ENCODE data around the gene OR10H5.
"Not testable (repeated sequence)": the region's sequence is repeated elsewhere in the genome, so short reads cannot be mapped to it uniquely, and the experiment has no call there.

The OR10H5 gene

GRCh38 chr19:15828121-15828610, 40.7 kb downstream of the OR10H5 start:
- DNase-seq (ENCODE audit: insufficient read length, low spot score) (peak; percentile 20), FAIRE-seq (no peak)
- no peak for TF ChIP-seq POLR2A (IDR thresholded peaks at IDR 0.05; ENCODE audit: low read depth, low read length)

GRCh38 chr19:15828611-15829305, 41.3 kb downstream of the OR10H5 start:
- FAIRE-seq; DNase-seq (ENCODE audit: insufficient read length, low spot score): not testable (repeated sequence)

DNA sequence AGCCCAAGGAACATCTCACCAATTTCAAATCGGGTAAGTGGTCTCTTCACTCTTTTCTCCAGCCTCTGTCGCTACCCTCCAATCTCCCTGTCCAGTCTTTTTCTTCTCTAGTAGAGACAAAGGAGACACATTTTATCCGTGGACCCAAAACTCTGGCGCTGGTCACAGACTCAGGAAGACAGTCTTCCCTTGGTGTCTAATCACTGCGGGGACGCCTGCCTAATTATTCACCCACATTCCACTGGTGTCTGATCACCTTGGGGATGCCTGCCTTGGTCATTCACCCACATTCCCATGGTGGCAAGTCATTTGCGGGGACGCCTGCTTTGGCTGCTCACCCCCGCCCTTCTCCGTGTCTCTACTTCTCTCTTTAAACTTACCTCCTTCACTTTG, 41.8 kb downstream of the OR10H5 start:
- FAIRE-seq = no peak
- no peak for TF ChIP-seq POLR2A (IDR thresholded peaks at IDR 0.05; ENCODE audit: low read depth, low read length)

GRCh38 chr19:15829786-15830185, 42.3 kb downstream of the OR10H5 start:
- DNase-seq (ENCODE audit: insufficient read length, low spot score) (no peak), FAIRE-seq (no peak)
- TF ChIP-seq POLR2A (IDR thresholded peaks at IDR 0.05; ENCODE audit: low read depth, low read length) = no peak

More for the DNA sequence above, 41.8 kb downstream of the OR10H5 start:
- DNase-seq (ENCODE audit: insufficient read length, low spot score) = no peak

DNA sequence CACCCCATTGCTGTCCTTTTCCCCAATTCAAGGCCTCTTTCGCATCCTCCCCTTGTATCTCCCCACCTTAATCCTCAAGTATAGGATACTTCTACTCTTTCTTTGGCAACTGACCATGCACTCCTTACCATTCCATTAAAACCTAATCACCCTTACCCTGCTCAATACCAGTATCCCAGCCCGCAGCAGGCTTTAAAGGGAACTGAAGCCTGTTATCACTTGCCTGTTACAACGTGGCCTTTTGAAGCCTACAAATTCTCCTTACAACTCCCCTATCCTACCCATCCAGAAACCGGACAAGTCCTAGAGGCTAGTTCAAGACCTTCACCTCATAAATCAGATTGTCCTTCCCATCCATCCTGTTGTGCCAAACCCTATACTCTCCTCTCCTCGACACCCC, 44.2 kb downstream of the OR10H5 start:
- DNase-seq (ENCODE audit: insufficient read length, low spot score) (no peak), FAIRE-seq (no peak)
- TF ChIP-seq POLR2A (IDR thresholded peaks at IDR 0.05; ENCODE audit: low read depth, low read length) = no peak

DNA sequence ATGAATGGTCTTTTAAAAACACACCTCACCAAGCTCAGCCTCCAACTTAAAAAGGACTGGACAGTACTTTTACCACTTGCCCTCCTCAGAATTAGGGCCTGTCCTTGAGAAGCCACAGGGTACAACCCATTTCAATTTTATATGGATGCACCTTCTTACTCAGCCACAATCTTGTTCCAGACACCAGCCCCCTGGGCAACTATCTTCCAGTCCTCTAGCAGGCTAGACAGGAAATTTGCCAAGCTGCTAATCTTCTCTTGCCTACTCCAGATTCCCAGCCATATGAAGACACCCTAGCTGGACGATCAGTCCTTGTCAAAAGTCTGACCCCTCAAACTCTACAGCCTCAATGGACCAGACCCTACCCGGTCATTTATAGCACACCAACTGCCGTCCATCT, 46.8 kb downstream of the OR10H5 start:
- FAIRE-seq; DNase-seq (ENCODE audit: insufficient read length, low spot score): not testable (repeated sequence)

GRCh38 chr19:15835565-15836329, 48.3 kb downstream of the OR10H5 start:
- not testable (repeated sequence) for DNase-seq (ENCODE audit: insufficient read length, low spot score)
- FAIRE-seq = peak; percentile 11

- DNase-seq (ENCODE audit: insufficient read length, low spot score) = peak; percentile 80
- FAIRE-seq = no peak
- peak; percentile 73 for TF ChIP-seq POLR2A (IDR thresholded peaks at IDR 0.05; ENCODE audit: low read depth, low read length)
Observed at GRCh38 chr19:15836330-15837220, 49.1 kb downstream of the OR10H5 start.

GRCh38 chr19:15837221-15837731, 49.8 kb downstream of the OR10H5 start:
- no peak for FAIRE-seq
- DNase-seq (ENCODE audit: insufficient read length, low spot score) = no peak
- no peak for TF ChIP-seq POLR2A (IDR thresholded peaks at IDR 0.05; ENCODE audit: low read depth, low read length)

DNA sequence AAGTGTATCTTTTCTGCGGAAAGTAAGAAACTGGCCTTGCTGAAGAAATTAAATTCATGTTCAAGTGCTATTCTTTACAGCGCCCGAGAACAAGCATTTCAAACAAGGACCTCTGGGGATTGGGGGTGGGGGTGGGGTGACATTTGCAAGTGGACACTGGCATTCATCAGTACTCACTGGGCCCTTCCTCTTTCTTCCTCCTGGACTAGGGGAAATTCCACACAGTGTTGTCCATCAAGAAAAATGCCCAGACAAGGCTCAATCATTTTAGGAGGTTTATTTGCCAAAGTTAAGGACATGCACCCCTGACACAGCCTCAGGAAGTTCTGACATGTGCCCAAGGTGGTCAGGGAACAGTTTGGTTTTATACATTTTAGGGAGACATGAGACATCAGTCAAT, 50.9 kb downstream of the OR10H5 start:
- FAIRE-seq = no peak
- TF ChIP-seq POLR2A (IDR thresholded peaks at IDR 0.05; ENCODE audit: low read depth, low read length) = no peak
- no peak for DNase-seq (ENCODE audit: insufficient read length, low spot score)

DNA sequence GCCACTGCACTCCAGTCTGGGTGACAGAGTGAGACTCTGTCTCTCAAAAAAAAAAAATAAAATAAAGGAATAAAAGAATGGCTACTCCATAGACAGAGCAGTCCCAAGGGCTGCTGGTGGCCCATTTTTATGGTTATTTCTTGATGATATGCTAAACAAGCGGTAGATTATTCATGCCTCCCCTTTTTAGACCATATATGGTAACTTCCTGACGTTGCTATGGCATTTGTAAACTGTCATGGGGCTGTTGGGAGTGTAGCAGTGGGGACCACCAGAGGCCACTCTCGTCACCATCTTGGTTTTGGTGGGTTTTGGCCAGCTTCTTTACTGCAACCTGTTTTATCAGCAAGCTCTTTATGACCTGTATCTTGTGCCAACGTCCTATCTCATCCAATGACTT, 52.4 kb downstream of the OR10H5 start:
- not testable (repeated sequence) for FAIRE-seq; DNase-seq (ENCODE audit: insufficient read length, low spot score)

- no peak for DNase-seq (ENCODE audit: insufficient read length, low spot score)
- no peak for TF ChIP-seq POLR2A (IDR thresholded peaks at IDR 0.05; ENCODE audit: low read depth, low read length)
Observed at GRCh38 chr19:15840833-15841232, 53.4 kb downstream of the OR10H5 start.

GRCh38 chr19:15841875-15842569, 54.6 kb downstream of the OR10H5 start:
- DNase-seq (ENCODE audit: insufficient read length, low spot score) (no peak), FAIRE-seq (no peak)
- TF ChIP-seq POLR2A (IDR thresholded peaks at IDR 0.05; ENCODE audit: low read depth, low read length) = no peak

More at GRCh38 chr19:15840833-15841232, 53.4 kb downstream of the OR10H5 start:
- FAIRE-seq = no peak

All from H54 (cell line).